Measurements from ENCODE around the gene EMP2.

DNA sequence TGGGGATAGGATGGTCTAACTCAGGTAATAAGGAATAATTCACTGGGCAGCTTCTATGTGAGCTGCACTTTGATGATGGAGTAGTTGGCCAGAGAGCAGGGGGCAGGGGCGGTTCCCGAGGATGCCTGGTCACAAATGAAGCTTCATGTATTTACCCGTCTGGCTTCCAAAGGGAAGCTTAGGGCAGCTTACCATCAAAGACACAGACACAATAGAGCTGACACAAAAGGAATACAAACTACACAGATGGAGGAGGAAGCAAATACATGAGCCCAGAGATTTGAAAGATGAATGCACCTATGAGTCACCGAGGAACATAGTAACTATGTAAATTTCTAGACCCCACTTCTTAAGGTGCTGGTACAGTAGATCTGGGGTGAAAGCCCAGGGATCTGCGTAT lies 8.7 kb upstream of the EMP2 start:
- no peak for TF ChIP-seq RAD21 (conservative IDR thresholded peaks at IDR 0.05)
- TF ChIP-seq, protein P1, sequence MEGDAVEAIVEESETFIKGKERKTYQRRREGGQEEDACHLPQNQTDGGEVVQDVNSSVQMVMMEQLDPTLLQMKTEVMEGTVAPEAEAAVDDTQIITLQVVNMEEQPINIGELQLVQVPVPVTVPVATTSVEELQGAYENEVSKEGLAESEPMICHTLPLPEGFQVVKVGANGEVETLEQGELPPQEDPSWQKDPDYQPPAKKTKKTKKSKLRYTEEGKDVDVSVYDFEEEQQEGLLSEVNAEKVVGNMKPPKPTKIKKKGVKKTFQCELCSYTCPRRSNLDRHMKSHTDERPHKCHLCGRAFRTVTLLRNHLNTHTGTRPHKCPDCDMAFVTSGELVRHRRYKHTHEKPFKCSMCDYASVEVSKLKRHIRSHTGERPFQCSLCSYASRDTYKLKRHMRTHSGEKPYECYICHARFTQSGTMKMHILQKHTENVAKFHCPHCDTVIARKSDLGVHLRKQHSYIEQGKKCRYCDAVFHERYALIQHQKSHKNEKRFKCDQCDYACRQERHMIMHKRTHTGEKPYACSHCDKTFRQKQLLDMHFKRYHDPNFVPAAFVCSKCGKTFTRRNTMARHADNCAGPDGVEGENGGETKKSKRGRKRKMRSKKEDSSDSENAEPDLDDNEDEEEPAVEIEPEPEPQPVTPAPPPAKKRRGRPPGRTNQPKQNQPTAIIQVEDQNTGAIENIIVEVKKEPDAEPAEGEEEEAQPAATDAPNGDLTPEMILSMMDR (IDR thresholded peaks at IDR 0.05; ENCODE audit: poor library complexity, severe bottlenecking), result no peak
- TF ChIP-seq, protein P2, sequence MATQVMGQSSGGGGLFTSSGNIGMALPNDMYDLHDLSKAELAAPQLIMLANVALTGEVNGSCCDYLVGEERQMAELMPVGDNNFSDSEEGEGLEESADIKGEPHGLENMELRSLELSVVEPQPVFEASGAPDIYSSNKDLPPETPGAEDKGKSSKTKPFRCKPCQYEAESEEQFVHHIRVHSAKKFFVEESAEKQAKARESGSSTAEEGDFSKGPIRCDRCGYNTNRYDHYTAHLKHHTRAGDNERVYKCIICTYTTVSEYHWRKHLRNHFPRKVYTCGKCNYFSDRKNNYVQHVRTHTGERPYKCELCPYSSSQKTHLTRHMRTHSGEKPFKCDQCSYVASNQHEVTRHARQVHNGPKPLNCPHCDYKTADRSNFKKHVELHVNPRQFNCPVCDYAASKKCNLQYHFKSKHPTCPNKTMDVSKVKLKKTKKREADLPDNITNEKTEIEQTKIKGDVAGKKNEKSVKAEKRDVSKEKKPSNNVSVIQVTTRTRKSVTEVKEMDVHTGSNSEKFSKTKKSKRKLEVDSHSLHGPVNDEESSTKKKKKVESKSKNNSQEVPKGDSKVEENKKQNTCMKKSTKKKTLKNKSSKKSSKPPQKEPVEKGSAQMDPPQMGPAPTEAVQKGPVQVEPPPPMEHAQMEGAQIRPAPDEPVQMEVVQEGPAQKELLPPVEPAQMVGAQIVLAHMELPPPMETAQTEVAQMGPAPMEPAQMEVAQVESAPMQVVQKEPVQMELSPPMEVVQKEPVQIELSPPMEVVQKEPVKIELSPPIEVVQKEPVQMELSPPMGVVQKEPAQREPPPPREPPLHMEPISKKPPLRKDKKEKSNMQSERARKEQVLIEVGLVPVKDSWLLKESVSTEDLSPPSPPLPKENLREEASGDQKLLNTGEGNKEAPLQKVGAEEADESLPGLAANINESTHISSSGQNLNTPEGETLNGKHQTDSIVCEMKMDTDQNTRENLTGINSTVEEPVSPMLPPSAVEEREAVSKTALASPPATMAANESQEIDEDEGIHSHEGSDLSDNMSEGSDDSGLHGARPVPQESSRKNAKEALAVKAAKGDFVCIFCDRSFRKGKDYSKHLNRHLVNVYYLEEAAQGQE (IDR thresholded peaks at IDR 0.05; ENCODE audit: borderline replicate concordance), result no peak
- TF ChIP-seq EP300 (conservative IDR thresholded peaks at IDR 0.05; ENCODE audit: poor library complexity, severe bottlenecking), result no peak
- TF ChIP-seq EZH2 (IDR thresholded peaks at IDR 0.05; ENCODE audit: borderline replicate concordance, insufficient read depth, low read length, poor library complexity, severe bottlenecking), result no peak
- no peak for TF ChIP-seq TAF1 (IDR thresholded peaks at IDR 0.05; ENCODE audit: low read depth)
- no peak for TF ChIP-seq POLR2AphosphoS5 (IDR thresholded peaks at IDR 0.05)

Data from neural cell (in vitro differentiated cells).